Tibial nerve (tissue), 4 donors: Measurements from ENCODE around the gene ATG7.

ENCODE experiments used
- EP300 ChIP-seq, 2 donors: sonication (generic); formaldehyde crosslinking; IDR thresholded peaks; one replicate each; pipeline ENCODE4 v1.6.1; 2017; ENCODE audit warnings: antibody characterized with exemption in 2 of 2, mild to moderate bottlenecking in 1 of 2
- TF ChIP-seq, protein P1 (sequence below), 5 experiments: fragments of 200-600 bp in 3 of 5; fragments of 450-650 bp in 2 of 5; sonication (generic) in 3 of 5; IDR thresholded peaks; one replicate each; pipeline ENCODE4 v1.5.1; 2016 to 2019; ENCODE audit warnings: antibody characterized with exemption in 5 of 5, mild to moderate bottlenecking in 3 of 5, moderate library complexity in 2 of 5

DNA sequence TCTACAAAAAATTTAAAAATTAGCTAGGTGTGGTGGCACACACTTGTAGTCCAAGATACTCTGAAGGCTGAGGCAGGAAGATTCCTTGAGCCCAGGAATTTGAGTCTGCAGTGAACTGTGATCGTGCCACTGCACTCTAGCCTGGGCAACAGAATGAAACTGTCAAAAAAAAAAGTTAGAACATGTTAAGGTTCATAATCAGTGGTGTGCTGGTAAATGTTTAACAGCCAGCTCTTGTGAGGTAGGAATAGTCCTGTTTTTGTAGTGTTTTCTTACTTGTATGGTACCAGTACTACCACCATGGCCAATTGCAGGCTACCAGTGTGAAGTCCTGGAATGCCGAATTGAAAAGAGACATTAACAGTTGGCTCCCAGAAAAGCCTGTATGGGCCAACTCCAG, 50.7 kb downstream of the ATG7 start:
- TF ChIP-seq, protein P1, sequence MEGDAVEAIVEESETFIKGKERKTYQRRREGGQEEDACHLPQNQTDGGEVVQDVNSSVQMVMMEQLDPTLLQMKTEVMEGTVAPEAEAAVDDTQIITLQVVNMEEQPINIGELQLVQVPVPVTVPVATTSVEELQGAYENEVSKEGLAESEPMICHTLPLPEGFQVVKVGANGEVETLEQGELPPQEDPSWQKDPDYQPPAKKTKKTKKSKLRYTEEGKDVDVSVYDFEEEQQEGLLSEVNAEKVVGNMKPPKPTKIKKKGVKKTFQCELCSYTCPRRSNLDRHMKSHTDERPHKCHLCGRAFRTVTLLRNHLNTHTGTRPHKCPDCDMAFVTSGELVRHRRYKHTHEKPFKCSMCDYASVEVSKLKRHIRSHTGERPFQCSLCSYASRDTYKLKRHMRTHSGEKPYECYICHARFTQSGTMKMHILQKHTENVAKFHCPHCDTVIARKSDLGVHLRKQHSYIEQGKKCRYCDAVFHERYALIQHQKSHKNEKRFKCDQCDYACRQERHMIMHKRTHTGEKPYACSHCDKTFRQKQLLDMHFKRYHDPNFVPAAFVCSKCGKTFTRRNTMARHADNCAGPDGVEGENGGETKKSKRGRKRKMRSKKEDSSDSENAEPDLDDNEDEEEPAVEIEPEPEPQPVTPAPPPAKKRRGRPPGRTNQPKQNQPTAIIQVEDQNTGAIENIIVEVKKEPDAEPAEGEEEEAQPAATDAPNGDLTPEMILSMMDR (IDR thresholded peaks at IDR 0.05), result no peak
- TF ChIP-seq EP300 (IDR thresholded peaks at IDR 0.05), result no peak
